Panc1 (cell line): ENCODE measurements around the gene ENTPD2. TPM values are rescaled to one million over a fixed set of nuclear protein-coding genes. Genes with fewer than 3 reads are reported as not detected.

Source experiments
- ATAC-seq: fragments of 200-7000 bp; cut with Tn5 transposase; 2 replicates; pipeline ENCODE4 v1.9.1; 2020; ENCODE audit warnings: mild to moderate bottlenecking, moderate library complexity
- BruUV-seq: library from RNA; stranded (reverse); fragments of 400-500 nt; replicated peaks from 2 replicates; lab custom pipeline; 2021; lab: Mats Ljungman, UMichigan
- CTCF ChIA-PET: fragments of 300-600 bp; sonication (Branson Sonifier 250); formaldehyde crosslinking; loops from one replicate; lab custom pipeline; 2022; ENCODE audit warnings: antibody characterized with exemption; lab: Charles Lee
- POLR2A ChIA-PET: fragments of 300-600 bp; sonication (Branson Sonifier 250); formaldehyde crosslinking; loops from one replicate; lab custom pipeline; 2022; ENCODE audit warnings: antibody characterized with exemption; lab: Charles Lee
- DNase-seq: peaks from one replicate; pipeline ENCODE4 v3.0.0-alpha.2; 2010; ENCODE audit warnings: low read depth, low spot score
- H3K27ac ChIP-seq: 2 replicates; pipeline ENCODE4 v1.5.1; 2011; ENCODE audit warnings: mild to moderate bottlenecking, low read length, inconsistent platforms
- H3K27me3 ChIP-seq: fragments of 200-500 bp; sonication (Bioruptor generic); 2 replicates; pipeline ENCODE4 v1.6.0; 2014; ENCODE audit warnings: low read length, inconsistent platforms; ENCODE audit not compliant: control insufficient read depth, insufficient read depth
- H3K36me3 ChIP-seq: fragments of 200-500 bp; sonication (Bioruptor generic); 2 replicates; pipeline ENCODE4 v1.5.1; 2014; ENCODE audit warnings: inconsistent platforms, mild to moderate bottlenecking, low read length, moderate library complexity; ENCODE audit not compliant: control insufficient read depth, insufficient read depth
- H3K4me1 ChIP-seq: 2 replicates; pipeline ENCODE4 v1.5.1; 2011; ENCODE audit warnings: inconsistent platforms, mild to moderate bottlenecking, low read length, moderate library complexity; ENCODE audit not compliant: control insufficient read depth, insufficient read depth
- H3K4me3 ChIP-seq, 2 experiments: 2 replicates each; pipeline ENCODE4 v1.5.1; 2011 to 2012; ENCODE audit warnings: low read depth in 2 of 2, low read length in 2 of 2, mild to moderate bottlenecking in 2 of 2, inconsistent platforms in 1 of 2, moderate library complexity in 1 of 2
- H3K9me3 ChIP-seq: fragments of 200-500 bp; sonication (Bioruptor generic); 2 replicates; pipeline ENCODE4 v1.5.1; 2014; ENCODE audit warnings: low read depth, mild to moderate bottlenecking, inconsistent platforms, low read length, moderate library complexity; ENCODE audit not compliant: control insufficient read depth, insufficient read depth
- POLR2AphosphoS5 ChIP-seq: IDR thresholded peaks from 2 replicates; pipeline ENCODE4 v1.6.1; 2012; ENCODE audit warnings: mild to moderate bottlenecking, low read depth, low read length, moderate library complexity
- REST ChIP-seq, 2 experiments: IDR thresholded peaks; 2 replicates each; pipeline ENCODE4 v1.6.1; 2011 to 2012; ENCODE audit warnings: low read depth in 2 of 2, control low read depth in 1 of 2, low read length in 1 of 2, mild to moderate bottlenecking in 1 of 2, moderate library complexity in 1 of 2; ENCODE audit not compliant: insufficient read depth in 1 of 2
- SIN3A ChIP-seq: IDR thresholded peaks from 2 replicates; pipeline ENCODE4 v1.6.1; 2012; ENCODE audit warnings: low read depth, mild to moderate bottlenecking, low read length, moderate library complexity, borderline replicate concordance; ENCODE audit not compliant: insufficient read depth
- TCF7L2 ChIP-seq: IDR thresholded peaks from 2 replicates; pipeline ENCODE4 v1.6.1; 2011; ENCODE audit warnings: mild to moderate bottlenecking, low read depth, low read length, inconsistent platforms
- in situ Hi-C: cut with HindIII; loops from 2 replicates; pipeline ENCODE4 v1.10.0; 2016; ENCODE audit warnings: low sequenced_read_pairs, low pct_unique_long_range_greater_than_20kb
- intact Hi-C: fragments of 100-400 bp; cut with micrococcal nuclease; formaldehyde crosslinking; loops from one replicate; pipeline ENCODE4 v1.10.0; 2022; ENCODE audit not compliant: unreplicated experiment
- total RNA-seq: library from RNA; stranded (reverse); gene quantifications from one replicate; pipeline ENCODE4 v1.2.1, GENCODE V29; 2021; ENCODE audit not compliant: unreplicated experiment
- TF ChIP-seq, protein P1 (sequence below): fragments of 450-650 bp; IDR thresholded peaks from 2 replicates; pipeline ENCODE4 v1.5.1; 2017; ENCODE audit warnings: mild to moderate bottlenecking

ENTPD2 gene
- total RNA-seq, 1 experiment from 2014 or later = 2.8 TPM

DNA sequence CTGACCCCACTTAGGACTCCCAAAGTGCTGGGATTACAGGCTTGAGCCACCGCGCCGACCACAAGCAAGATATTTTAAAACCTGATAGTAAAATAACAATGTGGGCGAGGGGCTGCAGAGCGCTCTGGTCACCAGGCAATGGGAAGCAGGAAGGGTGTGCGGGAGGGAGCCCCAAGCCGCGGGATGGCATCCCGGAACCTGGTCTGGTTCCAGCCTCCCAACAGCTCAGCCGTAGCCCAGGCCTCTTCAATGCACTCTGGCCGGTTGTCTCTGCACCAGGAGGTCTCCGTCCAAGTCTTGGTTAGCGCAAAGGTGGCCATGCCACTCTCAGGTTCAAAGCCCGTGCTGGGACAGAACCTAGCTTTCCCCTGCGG, 22.8 kb upstream of the ENTPD2 start:
- H3K27me3 ChIP-seq = no peaks in the 10 kb centered on the region
- ChIA-PET CTCF (interaction anchor here (1.2 kb wide), 1 partner anchor 9 kb away, joined by 5 read pairs; no protein-coding TSS in a partner anchor), POLR2A (no interaction called here)
- BruUV-seq = no TSS peak
- no peak for TF ChIP-seq POLR2AphosphoS5
- no peak for TF ChIP-seq TCF7L2
- no peak for TF ChIP-seq REST (IDR thresholded peaks at IDR 0.05; ENCODE audit: insufficient read depth in 1 of 2, low read depth in 2 of 2, low read length in 1 of 2)
- no peak for TF ChIP-seq SIN3A
- TF ChIP-seq, protein P1, sequence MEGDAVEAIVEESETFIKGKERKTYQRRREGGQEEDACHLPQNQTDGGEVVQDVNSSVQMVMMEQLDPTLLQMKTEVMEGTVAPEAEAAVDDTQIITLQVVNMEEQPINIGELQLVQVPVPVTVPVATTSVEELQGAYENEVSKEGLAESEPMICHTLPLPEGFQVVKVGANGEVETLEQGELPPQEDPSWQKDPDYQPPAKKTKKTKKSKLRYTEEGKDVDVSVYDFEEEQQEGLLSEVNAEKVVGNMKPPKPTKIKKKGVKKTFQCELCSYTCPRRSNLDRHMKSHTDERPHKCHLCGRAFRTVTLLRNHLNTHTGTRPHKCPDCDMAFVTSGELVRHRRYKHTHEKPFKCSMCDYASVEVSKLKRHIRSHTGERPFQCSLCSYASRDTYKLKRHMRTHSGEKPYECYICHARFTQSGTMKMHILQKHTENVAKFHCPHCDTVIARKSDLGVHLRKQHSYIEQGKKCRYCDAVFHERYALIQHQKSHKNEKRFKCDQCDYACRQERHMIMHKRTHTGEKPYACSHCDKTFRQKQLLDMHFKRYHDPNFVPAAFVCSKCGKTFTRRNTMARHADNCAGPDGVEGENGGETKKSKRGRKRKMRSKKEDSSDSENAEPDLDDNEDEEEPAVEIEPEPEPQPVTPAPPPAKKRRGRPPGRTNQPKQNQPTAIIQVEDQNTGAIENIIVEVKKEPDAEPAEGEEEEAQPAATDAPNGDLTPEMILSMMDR = no peak
- H3K27ac ChIP-seq = peak overlapping the region; percentile 59; the same call in 1 of the 2 replicates
- no peaks in the 10 kb centered on the region; the same call in 1 of the 2 replicates for H3K36me3 ChIP-seq
- H3K4me1 ChIP-seq = no peaks in the 10 kb centered on the region
- ATAC-seq (peak; percentile 25), DNase-seq (no peak)
- in situ Hi-C loops = no loop called here
- intact Hi-C loops = no loop called here
- H3K9me3 ChIP-seq = no peaks in the 10 kb centered on the region
- peak overlapping the region; percentile 29 to 34 for H3K4me3 ChIP-seq

- no peak for DNase-seq
- H3K36me3 ChIP-seq = no peaks in the 10 kb centered on the region; the same call in 1 of the 2 replicates
- no peak overlapping the region for H3K27ac ChIP-seq
- H3K4me1 ChIP-seq = no peaks in the 10 kb centered on the region
- BruUV-seq = no TSS peak
- no peaks in the 10 kb centered on the region for H3K9me3 ChIP-seq
- CTCF ChIA-PET = no interaction called here
- TF ChIP-seq, protein P1 = no peak
- TF ChIP-seq POLR2AphosphoS5 (no peak), SIN3A (no peak), TCF7L2 (no peak)
- POLR2A ChIA-PET = no interaction called here
- in situ Hi-C loops = no loop called here
- no peaks in the 10 kb centered on the region for H3K27me3 ChIP-seq
- H3K4me3 ChIP-seq = no peak overlapping the region
- intact Hi-C loops = no loop called here
- ATAC-seq = no peak
Measured at GRCh38 chr9:137075275-137075775, 21.5 kb upstream of the ENTPD2 start.
